Mesodermal cell (in vitro differentiated cells): Measurements from ENCODE around the gene MAGEB10. TPM values are rescaled to one million over a fixed set of nuclear protein-coding genes. Genes with fewer than 3 reads are reported as not detected.
"Not testable (repeated sequence)": the region's sequence is repeated elsewhere in the genome, so short reads cannot be mapped to it uniquely, and the experiment has no call there.

Experiments
- H3K27ac ChIP-seq: 2 replicates; pipeline ENCODE4 v1.7.0; 2013; ENCODE audit warnings: mild to moderate bottlenecking, low read depth, low read length, moderate library complexity; ENCODE audit not compliant: severe bottlenecking
- H3K36me3 ChIP-seq: 2 replicates; pipeline ENCODE4 v1.7.1; 2013; ENCODE audit warnings: mild to moderate bottlenecking, low read length, moderate library complexity; ENCODE audit not compliant: control insufficient read depth, insufficient read depth
- H3K4me1 ChIP-seq: one replicate; pipeline ENCODE4 v1.7.1; 2013; ENCODE audit warnings: mild to moderate bottlenecking, low read length; ENCODE audit not compliant: insufficient read depth, control insufficient read depth, poor library complexity, severe bottlenecking
- H3K4me3 ChIP-seq: 2 replicates; pipeline ENCODE4 v1.7.0; 2013; ENCODE audit warnings: low read length, control low read depth, mild to moderate bottlenecking; ENCODE audit not compliant: insufficient read depth, poor library complexity, severe bottlenecking; ENCODE audit errors: extremely low read depth
- H3K9me3 ChIP-seq: 2 replicates; pipeline ENCODE4 v1.7.1; 2013; ENCODE audit warnings: mild to moderate bottlenecking, low read length, moderate library complexity; ENCODE audit not compliant: control insufficient read depth
- WGBS, 2 experiments: methylation state at CpG; one replicate each; pipeline ENCODE4 v1.1.5; 2013; ENCODE audit warnings: missing lambda C conversion rate in 2 of 2; ENCODE audit not compliant: insufficient coverage in 2 of 2; 5-methylcytosine and 5-hydroxymethylcytosine counted together
- polyA plus RNA-seq, 2 experiments: library from polyadenylated mRNA; stranded (reverse); fragments of 50-300 nt; gene quantifications; one replicate each; pipeline ENCODE4 v1.2.3, GENCODE V29; 2013

MAGEB10 gene, protein sequence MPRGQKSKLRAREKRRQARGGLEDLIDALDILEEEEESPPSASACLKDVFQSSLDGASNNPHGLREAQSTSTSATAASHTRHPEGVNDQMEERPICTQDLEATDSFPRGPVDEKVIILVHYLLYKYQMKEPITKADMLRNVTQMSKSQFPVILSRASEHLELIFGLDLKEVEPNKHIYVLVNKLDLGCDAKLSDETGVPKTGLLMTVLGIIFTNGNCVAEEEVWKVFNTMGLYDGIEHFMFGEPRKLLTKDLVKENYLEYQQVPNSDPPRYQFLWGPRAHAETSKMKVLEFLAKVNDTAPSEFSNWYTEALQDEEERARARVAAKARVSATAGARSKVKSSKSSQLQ
- polyA plus RNA-seq (2013, experiment 1 of 2): not detected
- not detected for polyA plus RNA-seq (2013, experiment 2 of 2)

DNA sequence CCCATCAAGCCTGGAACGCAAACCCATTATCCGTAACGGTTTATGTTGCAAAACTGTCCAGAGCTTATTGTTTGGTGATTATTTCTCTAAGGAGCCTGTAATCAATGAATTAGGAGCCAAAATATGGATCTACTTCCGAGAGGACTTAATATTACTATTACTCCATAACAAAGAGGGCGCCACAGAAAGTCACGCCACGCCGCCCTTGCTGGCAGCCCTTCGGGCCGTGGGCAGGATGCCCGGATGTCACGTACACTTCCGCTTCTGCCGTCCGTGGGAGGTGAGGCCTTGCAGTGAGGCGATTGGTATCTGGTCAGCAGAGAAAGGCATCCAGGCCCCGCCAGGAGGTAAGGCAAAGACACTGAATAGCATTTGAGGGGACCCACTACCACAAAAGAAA is at the start of gene MAGEB10:
MAGEB10 (plus strand) TSS at position 301 of the 400 bp plus-strand sequence. CDS start 13,317 bp downstream, outside the sequence.
- Histone ChIP-seq H3K36me3 (no peaks in the 10 kb centered on the region), H3K4me1 (no peaks in the 10 kb centered on the region), H3K27ac (no peak within 1 kb of the TSS), H3K9me3 (no peaks in the 10 kb centered on the region), H3K4me3 (no peak within 1 kb of the TSS)
- WGBS, 2 experiments: no CpG with 5 or more reads among the region's 17 CpGs

DNA sequence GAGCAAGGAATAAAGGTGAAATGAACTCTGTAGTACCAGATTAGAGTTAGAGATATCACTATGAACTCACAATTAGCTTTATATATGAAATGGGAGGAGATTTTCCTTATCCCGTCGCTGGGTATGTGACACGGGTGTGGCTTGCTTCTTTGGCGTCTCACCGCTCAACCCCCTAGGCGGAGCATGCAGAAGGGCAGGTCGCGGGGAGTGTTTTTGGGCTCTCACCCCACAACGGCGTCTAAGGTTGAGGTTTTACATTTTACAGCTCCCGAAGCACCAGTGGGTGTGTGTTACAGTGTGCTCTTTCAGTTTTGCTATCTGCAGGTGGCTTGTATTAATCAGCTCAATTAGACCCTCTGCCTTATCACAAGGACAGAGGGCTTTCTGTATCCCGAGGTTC is 42.1 kb upstream of the MAGEB10 start:
- no peaks in the 10 kb centered on the region for H3K9me3 ChIP-seq
- 100% methylated on average over 6 of the region's 12 CpGs; no CpG with 5 or more reads in 1 of the 2 experiments for WGBS, 2 experiments
- no peak overlapping the region for H3K4me3 ChIP-seq
- H3K27ac ChIP-seq: no peak overlapping the region
- no peaks in the 10 kb centered on the region for H3K4me1 ChIP-seq
- H3K36me3 ChIP-seq: no peaks in the 10 kb centered on the region

DNA sequence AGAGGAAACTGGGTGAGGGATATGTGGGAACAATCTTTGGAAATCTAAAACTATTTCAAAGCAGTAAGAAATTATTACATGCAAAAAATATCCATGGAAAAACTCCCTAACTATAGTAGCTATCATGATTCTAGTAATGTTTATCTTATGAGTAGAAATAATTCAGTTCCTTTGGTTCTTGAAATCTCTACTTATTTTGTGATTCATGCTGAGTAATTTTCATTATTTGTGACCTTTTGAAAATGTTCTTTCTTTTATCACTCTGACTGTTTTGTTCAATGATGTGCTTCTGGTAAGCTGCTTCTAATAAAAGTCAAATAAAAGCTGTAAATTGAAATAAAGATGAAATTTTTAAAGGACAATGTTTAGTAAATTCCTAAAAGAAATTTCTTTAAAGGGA is 40.4 kb upstream of the MAGEB10 start:
- Histone ChIP-seq H3K4me1 (no peaks in the 10 kb centered on the region), H3K9me3 (no peaks in the 10 kb centered on the region), H3K4me3 (no peak overlapping the region), H3K27ac (no peak overlapping the region), H3K36me3 (no peaks in the 10 kb centered on the region)

DNA sequence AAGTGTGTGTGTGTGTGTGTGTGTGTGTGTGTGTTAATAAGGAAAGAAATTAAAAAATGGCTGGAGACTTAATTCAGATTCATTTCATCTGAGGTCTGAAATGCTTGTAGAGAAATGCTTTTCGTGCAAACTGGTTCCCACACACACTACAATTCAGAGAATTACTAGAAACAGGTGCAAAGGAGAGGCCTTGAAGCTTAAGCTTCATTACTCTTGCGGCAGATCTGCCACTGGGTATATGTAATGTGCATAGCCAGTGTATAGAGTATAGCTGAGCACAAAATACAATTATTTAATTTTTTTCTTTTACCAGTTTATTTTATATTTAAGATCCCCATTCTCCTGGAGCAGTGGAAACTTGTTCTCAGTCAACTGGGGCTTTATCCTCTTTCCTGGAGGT is 31.8 kb upstream of the MAGEB10 start:
- H3K27ac ChIP-seq: no peak overlapping the region
- no CpG with 5 or more reads among the region's 2 CpGs for WGBS, 2 experiments
- H3K36me3 ChIP-seq: no peaks in the 10 kb centered on the region
- no peak overlapping the region for H3K4me3 ChIP-seq
- H3K4me1 ChIP-seq: no peaks in the 10 kb centered on the region
- H3K9me3 ChIP-seq: no peaks in the 10 kb centered on the region

DNA sequence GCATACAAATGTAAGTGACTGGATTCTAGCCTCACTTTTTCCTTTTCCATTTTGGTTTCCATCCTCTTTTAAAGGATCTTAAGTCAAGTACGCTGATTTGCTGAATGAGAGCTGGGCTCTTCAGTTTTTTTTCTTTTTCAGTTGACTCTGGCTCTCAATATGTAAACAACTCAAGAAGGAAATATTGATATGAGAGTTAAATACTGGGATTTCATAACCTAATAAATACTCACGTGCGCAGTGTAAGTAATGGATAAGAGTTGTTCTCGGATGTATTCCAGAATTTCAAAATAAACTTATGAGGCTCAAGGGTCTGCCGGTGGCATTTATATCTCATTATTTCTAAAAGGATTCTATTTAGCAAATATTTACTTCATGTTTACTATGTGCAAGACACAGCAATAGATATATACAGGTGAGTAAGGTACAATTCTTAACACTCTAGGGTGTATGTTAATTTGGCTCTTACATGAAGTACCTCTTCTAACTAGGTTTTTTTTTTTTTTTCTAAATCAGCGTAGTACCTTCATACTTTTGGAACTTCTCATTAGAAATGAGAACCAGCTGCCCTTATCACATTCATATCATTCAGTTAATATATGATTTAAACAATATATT is 11.0 kb upstream of the MAGEB10 start:
- Histone ChIP-seq H3K9me3 (no peaks in the 10 kb centered on the region), H3K4me1 (no peaks in the 10 kb centered on the region), H3K36me3 (no peaks in the 10 kb centered on the region), H3K27ac (no peak overlapping the region), H3K4me3 (no peak overlapping the region)
- WGBS, 2 experiments: no CpG with 5 or more reads among the region's 6 CpGs

DNA sequence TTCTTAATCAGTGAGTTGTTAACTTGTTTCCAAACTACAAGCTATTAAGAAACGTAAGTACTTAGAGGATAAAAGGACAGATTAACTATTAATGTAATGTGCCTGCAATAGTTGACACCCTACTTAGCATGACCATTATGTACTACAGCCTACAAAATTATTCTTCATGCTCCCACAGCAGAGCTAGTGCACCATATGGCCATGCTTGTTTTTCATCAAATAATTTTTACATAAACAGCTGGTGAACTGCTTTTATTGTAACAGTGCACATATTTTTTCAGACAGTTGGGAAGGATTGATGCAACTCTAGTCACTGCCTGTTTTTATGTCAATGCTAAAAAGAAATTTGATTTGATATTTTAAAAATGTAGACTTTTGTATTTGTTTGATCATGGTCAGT is 10.2 kb upstream of the MAGEB10 start:
- Histone ChIP-seq H3K27ac (no peak overlapping the region), H3K4me3 (no peak overlapping the region), H3K36me3 (no peaks in the 10 kb centered on the region), H3K9me3 (no peaks in the 10 kb centered on the region), H3K4me1 (no peaks in the 10 kb centered on the region)
- WGBS, 2 experiments: no CpG with 5 or more reads among the region's 1 CpG

DNA sequence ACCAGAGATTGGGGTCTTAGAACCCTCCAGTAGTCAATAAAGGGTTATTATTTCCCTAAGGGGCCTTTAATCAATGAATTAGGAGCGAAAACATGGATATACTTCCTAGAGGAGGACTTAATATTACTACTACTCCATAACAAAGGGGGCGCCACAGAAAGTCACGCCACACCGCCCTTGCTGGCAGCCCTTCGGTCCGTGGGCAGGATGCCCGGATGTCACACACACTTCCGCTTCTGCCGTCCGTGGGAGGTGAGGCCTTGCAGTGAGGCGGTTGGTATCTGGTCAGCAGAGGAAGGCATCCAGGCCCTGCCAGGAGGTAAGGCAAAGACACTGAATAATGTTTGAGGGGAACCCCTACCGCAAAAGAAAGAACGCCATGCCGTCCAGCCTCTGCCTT is 436 bp downstream of the MAGEB10 start:
- Histone ChIP-seq H3K4me1 (no peaks in the 10 kb centered on the region), H3K4me3 (no peak overlapping the region), H3K9me3 (no peaks in the 10 kb centered on the region), H3K27ac (no peak overlapping the region), H3K36me3 (no peaks in the 10 kb centered on the region)
- 95 to 100% methylated on average over 4 to 8 of the region's 14 CpGs for WGBS, 2 experiments

DNA sequence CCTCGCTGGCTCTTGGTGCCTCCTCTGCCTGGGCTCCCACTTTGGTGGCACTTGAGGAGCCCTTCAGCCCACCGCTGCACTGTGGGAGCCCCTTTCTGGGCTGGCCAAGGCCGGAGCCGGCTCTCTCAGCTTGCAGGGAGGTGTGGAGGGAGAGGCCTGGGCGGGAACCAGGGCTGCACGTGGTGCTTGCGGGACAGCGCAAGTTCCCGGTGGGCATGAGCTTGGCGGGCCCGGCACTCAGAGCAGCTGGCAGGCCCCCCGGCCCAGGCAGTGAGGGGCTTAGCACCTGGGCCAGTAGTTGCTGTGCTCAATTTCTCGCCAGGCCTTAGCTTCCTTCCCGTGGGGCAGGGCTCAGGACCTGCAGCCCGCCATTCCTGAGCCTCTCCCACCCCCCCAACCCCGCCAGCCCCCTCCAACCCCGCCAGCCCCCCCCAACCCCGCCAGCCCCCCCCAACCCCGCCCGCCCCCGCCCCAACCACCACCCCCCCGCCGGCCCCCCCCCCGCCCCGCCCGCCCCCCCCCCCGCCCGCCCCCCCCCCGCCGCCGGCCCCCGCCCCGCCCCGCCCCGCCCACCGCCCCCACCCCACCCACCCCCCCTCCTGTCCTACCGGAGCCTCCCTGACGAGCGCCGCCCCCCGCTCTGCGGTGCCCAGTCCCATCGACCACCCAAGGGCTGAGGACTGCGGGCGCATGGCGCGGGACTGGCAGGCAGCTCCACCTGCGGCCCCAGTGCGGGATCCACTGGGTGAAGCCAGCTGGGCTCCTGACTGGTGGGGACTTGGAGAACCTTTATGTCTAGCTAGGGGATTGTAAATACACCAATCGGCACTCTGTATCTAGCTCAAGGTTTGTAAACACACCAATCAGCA is 1.4 kb downstream of the MAGEB10 start:
- not testable (repeated sequence) for H3K27ac ChIP-seq, H3K9me3 ChIP-seq, H3K4me1 ChIP-seq, H3K4me3 ChIP-seq, H3K36me3 ChIP-seq
- WGBS, 2 experiments: 95 to 96% methylated on average over 8 to 9 of the region's 50 CpGs

DNA sequence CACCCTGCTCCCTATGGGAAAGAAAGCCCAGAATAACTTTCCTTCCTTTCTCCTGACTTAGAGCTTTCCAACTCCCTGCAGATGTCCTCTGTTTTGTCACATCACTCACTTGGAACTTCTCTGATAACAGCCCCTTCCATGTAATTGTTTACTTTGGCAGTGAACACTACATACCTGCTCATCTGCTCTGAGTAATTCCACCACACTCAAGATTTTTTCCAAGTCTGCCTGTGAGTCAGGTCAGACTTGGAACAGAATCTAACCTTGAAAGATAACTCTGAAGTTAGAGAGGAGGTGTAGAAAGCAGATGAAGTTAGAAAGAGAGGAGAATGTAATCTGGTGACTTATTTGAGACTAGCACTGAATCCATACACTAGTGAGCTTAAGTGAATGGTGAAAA is 7.4 kb downstream of the MAGEB10 start:
- no peaks in the 10 kb centered on the region for H3K9me3 ChIP-seq
- no peak overlapping the region for H3K4me3 ChIP-seq
- no peaks in the 10 kb centered on the region for H3K4me1 ChIP-seq
- no peaks in the 10 kb centered on the region for H3K36me3 ChIP-seq
- no peak overlapping the region for H3K27ac ChIP-seq

DNA sequence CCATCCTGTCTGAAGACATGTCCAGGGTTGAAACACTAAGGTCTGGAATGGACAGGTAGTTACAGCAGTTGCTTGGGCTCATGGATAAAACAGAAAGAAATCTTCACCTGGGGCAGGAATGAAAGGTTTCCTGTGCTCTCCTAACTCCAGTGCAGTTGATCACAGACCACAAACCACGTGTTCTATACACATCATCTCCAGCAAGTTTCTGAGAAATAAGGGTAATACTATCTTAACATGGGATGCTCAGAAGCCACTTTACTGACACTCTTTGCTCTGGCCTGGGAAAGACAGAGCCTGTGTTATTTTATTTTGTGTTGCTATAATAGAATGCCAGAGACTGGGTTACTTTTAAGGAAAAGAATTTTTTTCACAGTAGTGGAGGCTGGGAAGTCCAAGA is 16.0 kb downstream of the MAGEB10 start:
- H3K27ac ChIP-seq: no peak overlapping the region

More for the DNA sequence above, 16.0 kb downstream of the MAGEB10 start:
- no peak overlapping the region for H3K4me3 ChIP-seq
- no peaks in the 10 kb centered on the region for H3K36me3 ChIP-seq
- WGBS, 2 experiments: no CpG with 5 or more reads among the region's 1 CpG
- no peaks in the 10 kb centered on the region for H3K9me3 ChIP-seq
- no peaks in the 10 kb centered on the region for H3K4me1 ChIP-seq
